ENCODE measurements around the gene PGAP1. TPM values are rescaled to one million over a fixed set of nuclear protein-coding genes. Genes with fewer than 3 reads are reported as not detected.

PGAP1 gene
- total and polyA plus RNA-seq, 12 donors, result 0.99 to 9.8 (median 5.6) TPM

DNA sequence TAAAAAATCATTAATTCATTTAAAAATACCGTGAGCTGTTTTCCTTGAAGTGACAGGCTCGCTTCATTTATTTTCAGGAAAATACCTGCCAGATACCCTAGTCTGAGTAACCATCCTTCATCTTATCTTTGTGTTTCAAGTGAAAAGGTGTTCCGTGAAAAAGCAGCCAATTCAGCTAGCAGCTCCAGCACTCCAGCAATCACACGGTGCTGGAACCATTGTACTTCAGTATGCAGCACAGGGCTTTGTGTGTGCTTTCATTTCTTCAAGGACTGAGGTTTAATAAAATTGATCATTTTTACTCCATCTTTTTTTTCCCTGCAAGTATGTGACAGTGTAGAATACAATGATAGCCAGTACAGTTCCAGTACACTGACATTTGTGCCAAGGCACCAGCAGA, 39.1 kb upstream of the PGAP1 start:
- Histone ChIP-seq H3K27ac (no peak overlapping the region), H3K36me3 (no peaks in the 10 kb centered on the region), H3K27me3 (no peaks in the 10 kb centered on the region), H3K4me1 (peaks cover 0 to 12% (median 8%) of the 10 kb centered on the region in 9 donors), H3K9me3 (peaks cover 0 to 4% (median 0%) of the 10 kb centered on the region in 11 donors), H3K4me3 (no peak overlapping the region)
- 80 to 85% methylated on average over 4 of the region's 4 CpGs for WGBS, 2 donors
- TF ChIP-seq, protein P1, sequence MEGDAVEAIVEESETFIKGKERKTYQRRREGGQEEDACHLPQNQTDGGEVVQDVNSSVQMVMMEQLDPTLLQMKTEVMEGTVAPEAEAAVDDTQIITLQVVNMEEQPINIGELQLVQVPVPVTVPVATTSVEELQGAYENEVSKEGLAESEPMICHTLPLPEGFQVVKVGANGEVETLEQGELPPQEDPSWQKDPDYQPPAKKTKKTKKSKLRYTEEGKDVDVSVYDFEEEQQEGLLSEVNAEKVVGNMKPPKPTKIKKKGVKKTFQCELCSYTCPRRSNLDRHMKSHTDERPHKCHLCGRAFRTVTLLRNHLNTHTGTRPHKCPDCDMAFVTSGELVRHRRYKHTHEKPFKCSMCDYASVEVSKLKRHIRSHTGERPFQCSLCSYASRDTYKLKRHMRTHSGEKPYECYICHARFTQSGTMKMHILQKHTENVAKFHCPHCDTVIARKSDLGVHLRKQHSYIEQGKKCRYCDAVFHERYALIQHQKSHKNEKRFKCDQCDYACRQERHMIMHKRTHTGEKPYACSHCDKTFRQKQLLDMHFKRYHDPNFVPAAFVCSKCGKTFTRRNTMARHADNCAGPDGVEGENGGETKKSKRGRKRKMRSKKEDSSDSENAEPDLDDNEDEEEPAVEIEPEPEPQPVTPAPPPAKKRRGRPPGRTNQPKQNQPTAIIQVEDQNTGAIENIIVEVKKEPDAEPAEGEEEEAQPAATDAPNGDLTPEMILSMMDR (IDR thresholded peaks at IDR 0.05), result no peak
- intact Hi-C loops (cut with DNase I), result no loop called here
- DNase-seq (no peak), ATAC-seq (no peak)

DNA sequence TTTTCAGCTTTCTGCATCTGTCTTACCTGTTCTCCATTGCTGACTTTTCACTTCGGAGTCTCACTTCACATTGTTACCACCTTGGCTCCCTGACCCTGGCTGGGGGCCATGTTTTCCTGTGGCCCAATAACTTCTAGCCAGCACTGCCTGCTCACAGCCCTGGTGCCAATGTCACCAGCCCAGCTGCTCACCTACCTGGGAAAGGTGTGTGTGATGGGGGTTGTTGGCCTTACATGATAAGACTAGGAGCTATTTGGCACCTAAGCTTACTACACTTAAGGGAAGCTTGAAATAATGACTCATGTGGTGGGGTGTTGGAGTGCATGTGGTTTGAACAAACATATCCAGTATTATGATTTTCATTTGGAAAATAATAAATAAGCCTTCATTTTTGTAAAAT, 37.5 kb upstream of the PGAP1 start:
- H3K9me3 ChIP-seq, result peaks cover 0 to 4% (median 0%) of the 10 kb centered on the region in 11 donors
- no peak for ATAC-seq
- no peaks in the 10 kb centered on the region for H3K27me3 ChIP-seq
- no peak overlapping the region for H3K4me3 ChIP-seq
- peaks cover 0 to 12% (median 8%) of the 10 kb centered on the region in 9 donors for H3K4me1 ChIP-seq
- WGBS, 2 donors, result 82 to 91% methylated on average over 1 of the region's 1 CpG
- intact Hi-C loops (cut with DNase I), result no loop called here
- no peak for DNase-seq
- TF ChIP-seq, protein P1 (IDR thresholded peaks at IDR 0.05), result no peak
- no peaks in the 10 kb centered on the region for H3K36me3 ChIP-seq
- H3K27ac ChIP-seq, result no peak overlapping the region

DNA sequence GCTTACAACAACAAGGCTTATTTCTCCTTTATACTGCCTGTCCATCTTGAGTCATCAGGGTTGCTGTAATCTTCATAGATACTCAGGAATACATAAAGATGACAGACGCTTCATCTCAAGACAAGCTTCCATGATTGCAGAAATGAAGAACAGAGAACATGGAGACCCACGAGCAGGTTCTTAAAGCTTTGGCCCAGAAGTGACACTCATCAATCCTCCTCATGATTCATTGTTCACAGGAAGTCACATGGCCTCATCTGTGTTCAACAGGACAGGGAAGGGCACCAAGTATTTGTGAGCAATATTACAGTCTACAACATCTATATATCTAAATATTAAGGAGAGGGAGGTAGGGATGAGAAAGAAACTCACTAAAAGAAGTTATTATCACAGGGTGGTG, 36.5 kb upstream of the PGAP1 start:
- TF ChIP-seq, protein P1 (IDR thresholded peaks at IDR 0.05), result no peak
- ATAC-seq, result no peak
- 69 to 72% methylated on average over 2 of the region's 2 CpGs for WGBS, 2 donors
- Histone ChIP-seq H3K9me3 (peaks cover 0 to 4% (median 0%) of the 10 kb centered on the region in 11 donors), H3K27me3 (no peaks in the 10 kb centered on the region), H3K4me3 (no peak overlapping the region), H3K27ac (no peak overlapping the region), H3K36me3 (no peaks in the 10 kb centered on the region), H3K4me1 (peaks cover 0 to 12% (median 8%) of the 10 kb centered on the region in 9 donors)
- no peak for DNase-seq
- intact Hi-C loops (cut with DNase I), result no loop called here

DNA sequence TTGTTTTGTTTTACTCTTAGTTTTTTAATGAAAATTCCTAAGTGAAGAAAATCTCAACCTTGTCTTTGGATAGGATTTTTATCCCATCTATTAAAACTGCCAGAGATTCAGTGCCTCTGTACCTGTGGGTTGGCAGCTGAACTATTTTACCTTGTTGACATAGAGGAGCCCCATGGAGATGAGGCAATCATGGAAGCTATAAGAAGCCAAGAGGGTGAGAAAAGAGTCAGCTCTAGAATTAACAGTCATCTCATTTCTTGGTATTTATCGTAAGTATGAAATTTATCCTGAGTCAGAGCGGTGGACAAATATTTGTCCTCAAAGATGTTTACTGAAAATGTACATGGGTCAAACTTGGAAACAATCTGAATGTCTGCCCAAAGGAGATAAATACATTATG, 35.8 kb upstream of the PGAP1 start:
- H3K4me1 ChIP-seq, result peaks cover 0 to 10% (median 8%) of the 10 kb centered on the region in 9 donors
- TF ChIP-seq, protein P1 (IDR thresholded peaks at IDR 0.05), result no peak
- H3K9me3 ChIP-seq, result no peaks in the 10 kb centered on the region
- DNase-seq (no peak), ATAC-seq (no peak)
- intact Hi-C loops (cut with DNase I), result no loop called here
- WGBS, 2 donors, result 99 to 100% methylated on average over 2 of the region's 2 CpGs
- no peaks in the 10 kb centered on the region for H3K27me3 ChIP-seq
- H3K36me3 ChIP-seq, result no peaks in the 10 kb centered on the region
- no peak overlapping the region for H3K27ac ChIP-seq
- no peak overlapping the region for H3K4me3 ChIP-seq
